ENCODE results near the gene DICER1.

DICER1 gene

GRCh38 chr14:95088665-95089064 lies 68.7 kb downstream of the DICER1 start:
- DNase-seq (ENCODE audit: low spot score): no peak

GRCh38 chr14:95087619-95088018 lies 69.7 kb downstream of the DICER1 start:
- no peak for DNase-seq (ENCODE audit: low spot score)

- DNase-seq (ENCODE audit: low spot score): no peak
Measured at GRCh38 chr14:95085321-95085720, 72.0 kb downstream of the DICER1 start.

- no peak for DNase-seq (ENCODE audit: low spot score)
Measured at GRCh38 chr14:95078867-95079266, 78.5 kb downstream of the DICER1 start.

GRCh38 chr14:95077345-95077744 lies 80.0 kb downstream of the DICER1 start:
- DNase-seq (ENCODE audit: low spot score): no peak

GRCh38 chr14:95075789-95076188 lies 81.5 kb downstream of the DICER1 start:
- no peak for DNase-seq (ENCODE audit: low spot score)

- DNase-seq (ENCODE audit: low spot score): no peak
Measured at GRCh38 chr14:95073947-95074346, 83.4 kb downstream of the DICER1 start.

GRCh38 chr14:95072310-95072905 lies 84.9 kb downstream of the DICER1 start:
- no peak for DNase-seq (ENCODE audit: low spot score)

GRCh38 chr14:95071649-95072280 lies 85.6 kb downstream of the DICER1 start:
- no peak for DNase-seq (ENCODE audit: low spot score)

- DNase-seq (ENCODE audit: low spot score): no peak
Measured at GRCh38 chr14:95070748-95071435, 86.4 kb downstream of the DICER1 start.

- no peak for DNase-seq (ENCODE audit: low spot score)
Measured at GRCh38 chr14:95069547-95069946, 87.8 kb downstream of the DICER1 start.

- no peak for DNase-seq (ENCODE audit: low spot score)
Measured at GRCh38 chr14:95069018-95069417, 88.3 kb downstream of the DICER1 start.

GRCh38 chr14:95068521-95068920 lies 88.8 kb downstream of the DICER1 start:
- DNase-seq (ENCODE audit: low spot score): no peak

GRCh38 chr14:95068080-95068479 lies 89.2 kb downstream of the DICER1 start:
- DNase-seq (ENCODE audit: low spot score): no peak

GRCh38 chr14:95067526-95067925 lies 89.8 kb downstream of the DICER1 start:
- no peak for DNase-seq (ENCODE audit: low spot score)

GRCh38 chr14:95066427-95066986 lies 90.8 kb downstream of the DICER1 start:
- DNase-seq (ENCODE audit: low spot score): no peak

- no peak for DNase-seq (ENCODE audit: low spot score)
Measured at GRCh38 chr14:95065411-95065810, 91.9 kb downstream of the DICER1 start.

- no peak for DNase-seq (ENCODE audit: low spot score)
Measured at GRCh38 chr14:95064734-95065133, 92.6 kb downstream of the DICER1 start.

- no peak for DNase-seq (ENCODE audit: low spot score)
Measured at GRCh38 chr14:95064256-95064655, 93.1 kb downstream of the DICER1 start.

GRCh38 chr14:95063391-95063790 lies 93.9 kb downstream of the DICER1 start:
- no peak for DNase-seq (ENCODE audit: low spot score)

GRCh38 chr14:95062946-95063345 lies 94.4 kb downstream of the DICER1 start:
- DNase-seq (ENCODE audit: low spot score): no peak

GRCh38 chr14:95062220-95062619 lies 95.1 kb downstream of the DICER1 start:
- DNase-seq (ENCODE audit: low spot score): no peak
